K562 (cell line): ENCODE results near the gene NDUFAF8. TPM values are rescaled to one million over a fixed set of nuclear protein-coding genes. Genes with fewer than 3 reads are reported as not detected.

Experiments used
- ATAC-seq: fragments of 200-7000 bp; cut with Tn5 transposase; 3 replicates; pipeline ENCODE4 v1.9.1; 2020; ENCODE audit warnings: moderate library complexity
- BruUV-seq: library from RNA; stranded (reverse); fragments of 400-500 nt; replicated peaks from 2 replicates; lab custom pipeline; 2021; lab: Mats Ljungman, UMichigan
- CTCF ChIA-PET: fragments of 300-600 bp; formaldehyde crosslinking; extraction: SDS; loops from one replicate; lab custom pipeline; 2021; ENCODE audit warnings: low intra/inter-chr PET ratio; lab: Yijun Ruan, JAX
- POLR2A ChIA-PET: fragments of 300-600, 350-650 bp; sonication (Branson Sonifier 250); formaldehyde crosslinking; extraction: SDS; loops from one replicate; lab custom pipeline; 2021; ENCODE audit warnings: antibody characterized with exemption, inconsistent platforms; lab: Yijun Ruan, JAX
- DNase-seq, 4 experiments: peaks; one replicate each; pipeline versions ENCODE4 v3.0.0 to v3.0.0-alpha.2; 2011 to 2018; ENCODE audit warnings: low spot score in 3 of 4, mixed read lengths in 3 of 4; ENCODE audit errors: extremely low read depth in 1 of 4
- FAIRE-seq: peaks from 2 replicates; lab custom pipeline; 2011; peaks lifted over from hg19 to GRCh38; lab: Jason Lieb, UNC
- H2AFZ ChIP-seq: 2 replicates; pipeline ENCODE4 v1.6.0; 2011; ENCODE audit warnings: low read depth, low read length, control low read depth, inconsistent platforms
- H3K27ac ChIP-seq: fragments of 200-600 bp; 3 replicates; pipeline ENCODE4 v1.8.0; 2011; ENCODE audit warnings: low read depth, mild to moderate bottlenecking, control low read depth, inconsistent platforms, low read length, moderate library complexity, mixed read lengths; ENCODE audit errors: extremely low read depth
- H3K27me3 ChIP-seq, 2 experiments: fragments of 300-600 bp in 1 of 2; 2 replicates in 1 of 2; 3 replicates in 1 of 2; pipeline versions ENCODE4 v1.6.0 to v1.8.0; 2011; ENCODE audit warnings: inconsistent platforms in 2 of 2, low read length in 2 of 2, mild to moderate bottlenecking in 1 of 2, mixed read lengths in 1 of 2, moderate library complexity in 1 of 2; ENCODE audit not compliant: control insufficient read depth in 2 of 2, insufficient read depth in 2 of 2
- H3K36me3 ChIP-seq: fragments of 300-600 bp; 3 replicates; pipeline ENCODE4 v1.8.0; 2011; ENCODE audit warnings: mild to moderate bottlenecking, low read length, inconsistent platforms; ENCODE audit not compliant: control insufficient read depth, insufficient read depth
- H3K4me1 ChIP-seq, 2 experiments: fragments of 200-600 bp in 1 of 2; replicated peaks in 1 of 2; 2 replicates in 1 of 2; 3 replicates in 1 of 2; pipeline versions ENCODE4 v1.5.1 to v1.8.0; 2011; ENCODE audit warnings: inconsistent platforms in 2 of 2, low read length in 2 of 2, mild to moderate bottlenecking in 1 of 2, mixed read lengths in 1 of 2, moderate library complexity in 1 of 2; ENCODE audit not compliant: control insufficient read depth in 2 of 2, insufficient read depth in 2 of 2
- H3K4me2 ChIP-seq: 2 replicates; pipeline ENCODE4 v1.6.1; 2011; ENCODE audit warnings: low read length, control low read depth, inconsistent platforms, mixed read lengths; ENCODE audit not compliant: insufficient read depth
- H3K4me3 ChIP-seq: fragments of 200-600 bp; sonication (generic), shearing (Covaris generic); 2 replicates; pipeline ENCODE4 v1.5.1; 2016; ENCODE audit warnings: control low read depth, inconsistent platforms
- H3K79me2 ChIP-seq: fragments of 200-600 bp; 3 replicates; pipeline ENCODE4 v1.8.0; 2011; ENCODE audit warnings: low read length, inconsistent platforms; ENCODE audit not compliant: control insufficient read depth, insufficient read depth
- H3K9ac ChIP-seq, 2 experiments: 2 replicates each; pipeline versions ENCODE4 v1.6.0 to v1.6.1; 2011; ENCODE audit warnings: low read depth in 2 of 2, low read length in 2 of 2, control low read depth in 1 of 2, inconsistent platforms in 1 of 2, mild to moderate bottlenecking in 1 of 2, mixed read lengths in 1 of 2; ENCODE audit not compliant: insufficient read depth in 1 of 2
- H3K9me1 ChIP-seq: one replicate; pipeline ENCODE4 v1.6.0; 2011; ENCODE audit warnings: inconsistent platforms, mild to moderate bottlenecking, low read length, moderate library complexity; ENCODE audit not compliant: control insufficient read depth, insufficient read depth
- H3K9me3 ChIP-seq: replicated peaks from 2 replicates; pipeline ENCODE4 v1.5.1; 2011; ENCODE audit warnings: low read depth, low read length, inconsistent platforms; ENCODE audit not compliant: control insufficient read depth, insufficient read depth
- H4K20me1 ChIP-seq: replicated peaks from 2 replicates; pipeline ENCODE4 v1.6.1; 2011; ENCODE audit warnings: low read length, inconsistent platforms, mixed read lengths; ENCODE audit not compliant: control insufficient read depth, insufficient read depth
- ATF3 ChIP-seq, 2 experiments: fragments of 450-650 bp in 1 of 2; sonication (generic) in 1 of 2; formaldehyde crosslinking in 1 of 2; IDR thresholded peaks in 1 of 2; conservative IDR thresholded peaks in 1 of 2; 2 replicates each; pipeline versions ENCODE4 v1.6.1 to v1.8.1; 2016 to 2023; ENCODE audit warnings: mild to moderate bottlenecking in 2 of 2, moderate library complexity in 2 of 2, inconsistent platforms in 1 of 2, missing genetic modification reagents in 1 of 2
- CBFA2T3 ChIP-seq: fragments of 450-650 bp; IDR thresholded peaks from 2 replicates; pipeline ENCODE4 v1.6.1; 2017
- CHD1 ChIP-seq: fragments of 200-600 bp; sonication (generic); IDR thresholded peaks from one replicate; pipeline ENCODE4 v1.6.1; 2012; ENCODE audit warnings: mild to moderate bottlenecking, moderate library complexity, low read length, inconsistent platforms
- CXXC5 ChIP-seq: fragments of 250-450 bp; sonication (Bioruptor Pico); IDR thresholded peaks from 2 replicates; pipeline ENCODE4 v1.8.0; 2022; ENCODE audit warnings: inconsistent platforms, mild to moderate bottlenecking, moderate library complexity
- DLX4 ChIP-seq: fragments of 250-450 bp; sonication (Bioruptor Pico); IDR thresholded peaks from 2 replicates; pipeline ENCODE4 v1.6.1; 2021; ENCODE audit warnings: mild to moderate bottlenecking
- ETS2 ChIP-seq: IDR thresholded peaks from 2 replicates; pipeline ENCODE4 v1.6.1; 2016; ENCODE audit warnings: borderline replicate concordance, missing genetic modification characterization, mild to moderate bottlenecking, moderate library complexity, missing compliant biosample characterization; ENCODE audit not compliant: poor library complexity, severe bottlenecking
- JUND ChIP-seq, 2 experiments: IDR thresholded peaks; 2 replicates in 1 of 2; 3 replicates in 1 of 2; pipeline ENCODE4 v1.6.1; 2011; ENCODE audit warnings: borderline replicate concordance in 2 of 2, low read depth in 2 of 2, low read length in 2 of 2, improper control_type of control experiment in 1 of 2, missing biosample characterization in 1 of 2, missing genetic modification characterization in 1 of 2, missing genetic modification reagents in 1 of 2
- MCM3 ChIP-seq: fragments of 450-650 bp; IDR thresholded peaks from 2 replicates; pipeline ENCODE4 v1.6.1; 2016
- RBFOX2 ChIP-seq: fragments of 200-400 bp; formaldehyde crosslinking; IDR thresholded peaks from 2 replicates; pipeline ENCODE4 v1.6.1; 2017; ENCODE audit warnings: low read depth, mild to moderate bottlenecking, low read length, moderate library complexity
- SAFB2 ChIP-seq: fragments of 200-400 bp; formaldehyde crosslinking; IDR thresholded peaks from 2 replicates; pipeline ENCODE4 v1.6.1; 2018; ENCODE audit warnings: borderline replicate concordance, low read length, low read depth, moderate library complexity; ENCODE audit not compliant: severe bottlenecking
- TAL1 ChIP-seq: fragments of 450-650 bp; IDR thresholded peaks from 2 replicates; pipeline ENCODE4 v1.6.1; 2016; ENCODE audit warnings: mild to moderate bottlenecking
- ZFP36 ChIP-seq: fragments of 150-350 bp; IDR thresholded peaks from 2 replicates; pipeline ENCODE4 v1.6.1; 2018; ENCODE audit warnings: low read length, low read depth; ENCODE audit not compliant: partially characterized antibody
- ZNF121 ChIP-seq: sonication (generic); formaldehyde crosslinking; conservative IDR thresholded peaks from 2 replicates; pipeline ENCODE4 v1.8.0; 2022; ENCODE audit warnings: missing genetic modification reagents
- ZNF175 ChIP-seq: fragments of 200-800 bp; sonication (Bioruptor generic); IDR thresholded peaks from 2 replicates; pipeline ENCODE4 v1.6.1; 2016; ENCODE audit warnings: low read depth, mild to moderate bottlenecking, missing genetic modification characterization, missing compliant biosample characterization
- WGBS: fragments of 100-300 bp; shearing (Covaris generic); methylation state at CpG from one replicate; pipeline ENCODE4 v1.1.6; 2016; ENCODE audit warnings: low coverage, mixed read lengths; ENCODE audit not compliant: insufficient coverage; ENCODE audit errors: missing lambda C conversion rate; 5-methylcytosine and 5-hydroxymethylcytosine counted together
- in situ Hi-C: fragments of 300-500 bp; cut with MboI; formaldehyde crosslinking; loops from 4 replicates; pipeline ENCODE4 v1.15.0; 2018; ENCODE audit warnings: inconsistent platforms, mixed read lengths
- intact Hi-C: fragments of 100-400 bp; cut with micrococcal nuclease; formaldehyde crosslinking; loops from 2 replicates; pipeline ENCODE4 v1.14.2; 2022
- polyA plus RNA-seq, 8 experiments: library from polyadenylated mRNA; depleted of rRNA in 4 of 8; stranded (reverse) in 5 of 8; unstranded in 3 of 8; fragments of >200 nt; fragmentation: Nextera tagmentation in 2 of 8; fragmentation: Illumina TruSeq in 1 of 8; extraction: Ambion mirVana in 2 of 8; extraction: Trizol in 1 of 8; gene quantifications; 2 replicates each; pipeline versions ENCODE4 v1.2.1 to v1.2.3, GENCODE V29; 2011 to 2014; ENCODE audit warnings: inconsistent platforms in 1 of 8, missing spikeins in 1 of 8
- total RNA-seq, 7 experiments: library from RNA; depleted of rRNA in 6 of 7; stranded (reverse); fragments of >200 nt in 6 of 7; fragmentation: Illumina TruSeq in 2 of 7; extraction: Trizol in 2 of 7; gene quantifications; 2 replicates each; pipeline versions ENCODE4 v1.2.1 to v1.2.3, GENCODE V29; 2011 to 2021; ENCODE audit warnings: low replicate concordance in 1 of 7
- TF ChIP-seq, protein P1 (sequence below): fragments of 250-450 bp; sonication (Bioruptor Pico); IDR thresholded peaks from 2 replicates; pipeline ENCODE4 v1.4.0; 2020; ENCODE audit warnings: mild to moderate bottlenecking, moderate library complexity

Gene NDUFAF8
- total and polyA plus RNA-seq, 9 of the 15 experiments (the other 6 are each of a cell fraction or from before 2014, with no cell fraction given), result 13.5 to 144 (median 90.0) TPM

- H3K27me3 ChIP-seq, result no peaks in the 10 kb centered on the region
- H3K9me3 ChIP-seq, result no peaks in the 10 kb centered on the region
- TF ChIP-seq TAL1 (no peak), CHD1 (no peak), JUND (IDR thresholded peaks at IDR 0.05; ENCODE audit: borderline replicate concordance, low read depth, low read length) (no peak), JUND (tag; IDR thresholded peaks at IDR 0.05; ENCODE audit: borderline replicate concordance, low read depth, low read length) (no peak), ATF3 (IDR thresholded peaks at IDR 0.05) (no peak), ATF3 (CRISPR knock-in tag; conservative IDR thresholded peaks at IDR 0.05) (no peak), SAFB2 (no peak), CXXC5 (CRISPR knock-in tag) (no peak), ZFP36 (no peak), CBFA2T3 (no peak), ZNF175 (CRISPR knock-in tag) (no peak), DLX4 (CRISPR knock-in tag) (no peak), ZNF121 (CRISPR knock-in tag) (peak; percentile 79), RBFOX2 (0 out of 2 replicates have a peak, but pooled peaks have one; percentile 0), MCM3 (no peak), ETS2 (no peak)
- TF ChIP-seq, protein P1, sequence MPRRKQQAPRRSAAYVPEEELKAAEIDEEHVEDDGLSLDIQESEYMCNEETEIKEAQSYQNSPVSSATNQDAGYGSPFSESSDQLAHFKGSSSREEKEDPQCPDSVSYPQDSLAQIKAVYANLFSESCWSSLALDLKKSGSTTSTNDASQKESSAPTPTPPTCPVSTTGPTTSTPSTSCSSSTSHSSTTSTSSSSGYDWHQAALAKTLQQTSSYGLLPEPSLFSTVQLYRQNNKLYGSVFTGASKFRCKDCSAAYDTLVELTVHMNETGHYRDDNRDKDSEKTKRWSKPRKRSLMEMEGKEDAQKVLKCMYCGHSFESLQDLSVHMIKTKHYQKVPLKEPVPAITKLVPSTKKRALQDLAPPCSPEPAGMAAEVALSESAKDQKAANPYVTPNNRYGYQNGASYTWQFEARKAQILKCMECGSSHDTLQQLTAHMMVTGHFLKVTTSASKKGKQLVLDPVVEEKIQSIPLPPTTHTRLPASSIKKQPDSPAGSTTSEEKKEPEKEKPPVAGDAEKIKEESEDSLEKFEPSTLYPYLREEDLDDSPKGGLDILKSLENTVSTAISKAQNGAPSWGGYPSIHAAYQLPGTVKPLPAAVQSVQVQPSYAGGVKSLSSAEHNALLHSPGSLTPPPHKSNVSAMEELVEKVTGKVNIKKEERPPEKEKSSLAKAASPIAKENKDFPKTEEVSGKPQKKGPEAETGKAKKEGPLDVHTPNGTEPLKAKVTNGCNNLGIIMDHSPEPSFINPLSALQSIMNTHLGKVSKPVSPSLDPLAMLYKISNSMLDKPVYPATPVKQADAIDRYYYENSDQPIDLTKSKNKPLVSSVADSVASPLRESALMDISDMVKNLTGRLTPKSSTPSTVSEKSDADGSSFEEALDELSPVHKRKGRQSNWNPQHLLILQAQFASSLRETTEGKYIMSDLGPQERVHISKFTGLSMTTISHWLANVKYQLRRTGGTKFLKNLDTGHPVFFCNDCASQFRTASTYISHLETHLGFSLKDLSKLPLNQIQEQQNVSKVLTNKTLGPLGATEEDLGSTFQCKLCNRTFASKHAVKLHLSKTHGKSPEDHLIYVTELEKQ (CRISPR knock-in tag), result no peak
- H3K36me3 ChIP-seq, result peaks cover 28% of the 10 kb centered on the region; the same call in 1 of the 3 replicates
- H3K4me1 ChIP-seq, result peaks cover 0 to 62% of the 10 kb centered on the region in 2 experiments; a peak in 3 of 5 replicates
- POLR2A ChIA-PET, result interaction anchor here (0.6 kb wide), 2 partner anchors 315 to 1820 kb away, joined by 3 to 5 read pairs; no protein-coding TSS in a partner anchor
- no peak overlapping the region for H3K4me2 ChIP-seq
- CTCF ChIA-PET, result no interaction called here
- no peak overlapping the region for H2AFZ ChIP-seq
- BruUV-seq, result TSS peak; percentile 49
- intact Hi-C loops (no loop called here), in situ Hi-C loops (loop anchor here (5.0 to 25.0 kb wide), 2 partner anchors 110 to 235 kb away; no protein-coding TSS in a partner anchor)
- no peak for FAIRE-seq
- no peaks in the 10 kb centered on the region for H4K20me1 ChIP-seq
- H3K79me2 ChIP-seq, result no peaks in the 10 kb centered on the region
- H3K27ac ChIP-seq, result no peak overlapping the region
- no peak for DNase-seq
- WGBS, result 82% methylated on average over 9 of the region's 15 CpGs
- peak overlapping the region in 1 of 2 experiments; percentile 79; a peak in 1 of 4 replicates for H3K9ac ChIP-seq
- ATAC-seq, result no peak
- no peaks in the 10 kb centered on the region for H3K9me1 ChIP-seq
- H3K4me3 ChIP-seq, result no peak overlapping the region
Observed at GRCh38 chr17:81247339-81247990, 8.3 kb downstream of the NDUFAF8 start.
